ENCODE measurements around the gene TRIAP1.

- TF ChIP-seq CTCF (IDR thresholded peaks at IDR 0.05) (no peak), EP300 (IDR thresholded peaks at IDR 0.05) (no peak), POLR2A (IDR thresholded peaks at IDR 0.05) (no peak)
Observed at GRCh38 chr12:120472521-120472920, 26.3 kb upstream of the TRIAP1 start.
